ENCODE results near the gene PTPRJ. TPM values are rescaled to one million over a fixed set of nuclear protein-coding genes. Genes with fewer than 3 reads are reported as not detected.

The PTPRJ gene
- total RNA-seq, 1 experiment from 2014 or later, result 59.4 TPM

- no peak for DNase-seq
- TF ChIP-seq CTCF (IDR thresholded peaks at IDR 0.05; ENCODE audit: unreplicated experiment), result no peak
- no peaks in the 10 kb centered on the region for H3K9me3 Mint-ChIP-seq (ENCODE audit: low read depth, unreplicated experiment)
- H3K4me1 Mint-ChIP-seq (ENCODE audit: low read depth, unreplicated experiment), result peaks cover 23% of the 10 kb centered on the region
- CTCF ChIA-PET, result no interaction called here
- no peaks in the 10 kb centered on the region for H3K27me3 Mint-ChIP-seq (ENCODE audit: unreplicated experiment)
- peaks cover 6% of the 10 kb centered on the region for H3K36me3 Mint-ChIP-seq (ENCODE audit: insufficient read depth, unreplicated experiment)
- intact Hi-C loops (cut with micrococcal nuclease; ENCODE audit: unreplicated experiment), result no loop called here
- no peak overlapping the region for H3K4me3 Mint-ChIP-seq (ENCODE audit: low read depth, unreplicated experiment)
- BruUV-seq (replicated peaks), result no TSS peak
- no peak overlapping the region for H3K27ac Mint-ChIP-seq (ENCODE audit: unreplicated experiment)
These were observed 57.5 kb downstream of the PTPRJ start for GRCh38 chr11:48037709-48038468.

GRCh38 chr11:48040830-48041444 is 60.6 kb downstream of the PTPRJ start:
- peaks cover 16% of the 10 kb centered on the region for H3K4me1 Mint-ChIP-seq (ENCODE audit: low read depth, unreplicated experiment)
- DNase-seq, result no peak
- no peak for TF ChIP-seq CTCF (IDR thresholded peaks at IDR 0.05; ENCODE audit: unreplicated experiment)
- H3K4me3 Mint-ChIP-seq (ENCODE audit: low read depth, unreplicated experiment), result no peak overlapping the region
- no peaks in the 10 kb centered on the region for H3K27me3 Mint-ChIP-seq (ENCODE audit: unreplicated experiment)
- no TSS peak for BruUV-seq (replicated peaks)
- H3K27ac Mint-ChIP-seq (ENCODE audit: unreplicated experiment), result no peak overlapping the region
- H3K9me3 Mint-ChIP-seq (ENCODE audit: low read depth, unreplicated experiment), result no peaks in the 10 kb centered on the region
- CTCF ChIA-PET, result no interaction called here
- H3K36me3 Mint-ChIP-seq (ENCODE audit: insufficient read depth, unreplicated experiment), result no peaks in the 10 kb centered on the region
- intact Hi-C loops (cut with micrococcal nuclease; ENCODE audit: unreplicated experiment), result no loop called here

- no TSS peak for BruUV-seq (replicated peaks)
These were observed 61.7 kb downstream of the PTPRJ start for GRCh38 chr11:48041877-48042695.

More at GRCh38 chr11:48041877-48042695, 61.7 kb downstream of the PTPRJ start:
- TF ChIP-seq CTCF (IDR thresholded peaks at IDR 0.05; ENCODE audit: unreplicated experiment), result no peak
- DNase-seq, result no peak
- no peak overlapping the region for H3K4me3 Mint-ChIP-seq (ENCODE audit: low read depth, unreplicated experiment)
- H3K27me3 Mint-ChIP-seq (ENCODE audit: unreplicated experiment), result no peaks in the 10 kb centered on the region
- H3K9me3 Mint-ChIP-seq (ENCODE audit: low read depth, unreplicated experiment), result no peaks in the 10 kb centered on the region
- peaks cover 9% of the 10 kb centered on the region for H3K4me1 Mint-ChIP-seq (ENCODE audit: low read depth, unreplicated experiment)
- intact Hi-C loops (cut with micrococcal nuclease; ENCODE audit: unreplicated experiment), result no loop called here
- H3K36me3 Mint-ChIP-seq (ENCODE audit: insufficient read depth, unreplicated experiment), result no peaks in the 10 kb centered on the region
- no peak overlapping the region for H3K27ac Mint-ChIP-seq (ENCODE audit: unreplicated experiment)
- CTCF ChIA-PET, result interaction anchor here (1.0 kb wide), 1 partner anchor 10 kb away, joined by 3 read pairs; no protein-coding TSS in a partner anchor
